K562 (cell line): ENCODE results near the gene PCSK5.

ENCODE experiments used
- CTCF ChIP-seq, 3 experiments: IDR thresholded peaks in 2 of 3; conservative IDR thresholded peaks in 1 of 3; 2 replicates each; pipeline ENCODE4 v1.5.1; 2011 to 2012; ENCODE audit warnings: low read length in 3 of 3, mild to moderate bottlenecking in 3 of 3, control low read depth in 2 of 3, improper control_type of control experiment in 1 of 3, inconsistent platforms in 1 of 3, low read depth in 1 of 3, mixed read lengths in 1 of 3, moderate library complexity in 1 of 3; ENCODE audit not compliant: insufficient read depth in 2 of 3
- DACH1 ChIP-seq: fragments of 450-650 bp; IDR thresholded peaks from 2 replicates; pipeline ENCODE4 v1.6.1; 2018; ENCODE audit not compliant: partially characterized antibody
- DIDO1 ChIP-seq: fragments of 450-650 bp; IDR thresholded peaks from 2 replicates; pipeline ENCODE4 v1.6.1; 2016; ENCODE audit warnings: low read depth, missing biosample characterization, missing genetic modification characterization
- EP300 ChIP-seq: IDR thresholded peaks from 2 replicates; pipeline ENCODE4 v1.6.1; 2012; ENCODE audit warnings: low read length, improper control_type of control experiment
- FOSL1 ChIP-seq: fragments of 200-800 bp; sonication (Bioruptor generic); conservative IDR thresholded peaks from 2 replicates; pipeline ENCODE4 v1.6.1; 2016; ENCODE audit warnings: missing genetic modification characterization, missing compliant biosample characterization
- IRF2 ChIP-seq: sonication (generic); formaldehyde crosslinking; IDR thresholded peaks from 2 replicates; pipeline ENCODE4 v1.8.1; 2022; ENCODE audit warnings: mild to moderate bottlenecking, missing genetic modification reagents
- MEF2A ChIP-seq: IDR thresholded peaks from 2 replicates; pipeline ENCODE4 v1.6.1; 2011; ENCODE audit warnings: low read depth, mild to moderate bottlenecking, low read length, moderate library complexity; ENCODE audit not compliant: control insufficient read depth
- PHTF2 ChIP-seq: fragments of 250-450 bp; sonication (Bioruptor Pico); IDR thresholded peaks from 2 replicates; pipeline ENCODE4 v1.5.0; 2021; ENCODE audit warnings: mild to moderate bottlenecking
- POLR2A ChIP-seq: fragments of 450-650 bp; conservative IDR thresholded peaks from 2 replicates; pipeline ENCODE4 v1.6.1; 2016
- SMAD3 ChIP-seq: fragments of 450-650 bp; formaldehyde crosslinking; conservative IDR thresholded peaks from 2 replicates; pipeline ENCODE4 v1.4.0; 2020; ENCODE audit warnings: mild to moderate bottlenecking
- SRSF3 ChIP-seq: fragments of 200-400 bp; formaldehyde crosslinking; IDR thresholded peaks from 2 replicates; pipeline ENCODE4 v1.6.1; 2016; ENCODE audit warnings: mild to moderate bottlenecking, low read length, moderate library complexity; ENCODE audit not compliant: insufficient read depth
- ZNF253 ChIP-seq: fragments of 250-450 bp; sonication (Bioruptor Pico); conservative IDR thresholded peaks from 2 replicates; pipeline ENCODE4 v1.6.1; 2021; ENCODE audit warnings: mild to moderate bottlenecking
- ZNF274 ChIP-seq: IDR thresholded peaks from 2 replicates; pipeline ENCODE4 v1.6.1; 2011; ENCODE audit warnings: low read depth, mild to moderate bottlenecking, low read length, moderate library complexity, borderline replicate concordance
- ZNF778 ChIP-seq: fragments of 450-650 bp; formaldehyde crosslinking; IDR thresholded peaks from 2 replicates; pipeline ENCODE4 v1.4.0; 2020; ENCODE audit warnings: mild to moderate bottlenecking, moderate library complexity

- no peak for TF ChIP-seq FOSL1
- no peak for TF ChIP-seq EP300
- no peak for TF ChIP-seq SMAD3 (CRISPR knock-in tag)
- TF ChIP-seq IRF2 (CRISPR knock-in tag), result no peak
- no peak for TF ChIP-seq DIDO1 (tag)
- no peak for TF ChIP-seq CTCF (IDR thresholded peaks at IDR 0.05 in 2 of 3, conservative IDR thresholded peaks at IDR 0.05 in 1 of 3; ENCODE audit: insufficient read depth in 2 of 3, low read depth in 1 of 3, low read length in 3 of 3)
- no peak for TF ChIP-seq ZNF274
- TF ChIP-seq DACH1, result no peak
- no peak for TF ChIP-seq ZNF253 (CRISPR knock-in tag)
- no peak for TF ChIP-seq ZNF778 (CRISPR knock-in tag)
- no peak for TF ChIP-seq PHTF2 (CRISPR knock-in tag)
- no peak for TF ChIP-seq POLR2A
- no peak for TF ChIP-seq SRSF3
- no peak for TF ChIP-seq MEF2A
Observed at GRCh38 chr9:76162751-76163500, 272.5 kb downstream of the PCSK5 start.
